Keratinocyte (primary cell): ENCODE data around the gene CACNA1F. TPM values are rescaled to one million over a fixed set of nuclear protein-coding genes. Genes with fewer than 3 reads are reported as not detected.

Experiments used
- DNase-seq: peaks from one replicate; pipeline ENCODE4 v3.0.0-alpha.2; 2011; ENCODE audit warnings: low read depth, missing footprints, low spot score
- FAIRE-seq: peaks from 2 replicates; lab custom pipeline; 2011; peaks lifted over from hg19 to GRCh38; lab: Jason Lieb, UNC
- H2AFZ ChIP-seq: 2 replicates; pipeline ENCODE4 v1.6.0; 2012; ENCODE audit warnings: low read length, control low read depth, inconsistent platforms; ENCODE audit not compliant: control insufficient read depth
- H3K27ac ChIP-seq: 2 replicates; pipeline ENCODE4 v1.5.1; 2011; ENCODE audit warnings: low read length; ENCODE audit not compliant: control insufficient read depth, insufficient read depth
- H3K27me3 ChIP-seq: 3 replicates; pipeline ENCODE4 v1.6.0; 2011; ENCODE audit warnings: low read length; ENCODE audit not compliant: control insufficient read depth, insufficient read depth; ENCODE audit errors: extremely low read depth
- H3K36me3 ChIP-seq, 2 experiments: 2 replicates in 1 of 2; 3 replicates in 1 of 2; pipeline ENCODE4 v1.5.1; 2011; ENCODE audit warnings: low read length in 2 of 2, mild to moderate bottlenecking in 1 of 2; ENCODE audit not compliant: control insufficient read depth in 2 of 2, insufficient read depth in 2 of 2; ENCODE audit errors: extremely low read depth in 1 of 2
- H3K4me1 ChIP-seq: 3 replicates; pipeline ENCODE4 v1.5.1; 2011; ENCODE audit warnings: low read length; ENCODE audit not compliant: control insufficient read depth, insufficient read depth; ENCODE audit errors: extremely low read depth
- H3K4me2 ChIP-seq: 3 replicates; pipeline ENCODE4 v1.6.0; 2011; ENCODE audit warnings: low read depth, low read length; ENCODE audit not compliant: control insufficient read depth, insufficient read depth; ENCODE audit errors: extremely low read depth
- H3K4me3 ChIP-seq, 3 experiments: fragments of 200-600 bp in 1 of 3; sonication (generic) in 1 of 3; 2 replicates in 2 of 3; 3 replicates in 1 of 3; pipeline ENCODE4 v1.5.1; 2011 to 2016; ENCODE audit warnings: low read length in 3 of 3, mild to moderate bottlenecking in 3 of 3, control low read depth in 2 of 3, inconsistent platforms in 1 of 3, low read depth in 1 of 3, mixed read lengths in 1 of 3, mixed run types in 1 of 3, moderate library complexity in 1 of 3; ENCODE audit not compliant: control insufficient read depth in 2 of 3, insufficient read depth in 2 of 3; ENCODE audit errors: extremely low read depth in 1 of 3
- H3K79me2 ChIP-seq: 2 replicates; pipeline ENCODE4 v1.6.0; 2012; ENCODE audit warnings: low read length; ENCODE audit not compliant: control insufficient read depth, insufficient read depth
- H3K9ac ChIP-seq: 3 replicates; pipeline ENCODE4 v1.6.0; 2011; ENCODE audit warnings: low read length; ENCODE audit not compliant: control insufficient read depth, insufficient read depth; ENCODE audit errors: extremely low read depth
- H3K9me1 ChIP-seq: 3 replicates; pipeline ENCODE4 v1.6.0; 2011; ENCODE audit warnings: low read length; ENCODE audit not compliant: control insufficient read depth, insufficient read depth; ENCODE audit errors: extremely low read depth
- H3K9me3 ChIP-seq: 2 replicates; pipeline ENCODE4 v1.5.1; 2012; ENCODE audit warnings: low read depth, low read length; ENCODE audit not compliant: control insufficient read depth
- H4K20me1 ChIP-seq: 3 replicates; pipeline ENCODE4 v1.6.0; 2011; ENCODE audit warnings: low read length; ENCODE audit not compliant: control insufficient read depth, insufficient read depth; ENCODE audit errors: extremely low read depth
- EZH2 ChIP-seq: IDR thresholded peaks from one replicate; pipeline ENCODE4 v1.6.1; 2012; ENCODE audit warnings: inconsistent platforms, mild to moderate bottlenecking, low read length, moderate library complexity
- dilution Hi-C: fragments of 300-500 bp; cut with MboI; formaldehyde crosslinking; loops from one replicate; pipeline ENCODE4 v1.7.0; 2020; ENCODE audit warnings: low sequenced_read_pairs; ENCODE audit not compliant: extremely low pct_ligation_motif_present
- polyA plus RNA-seq, 5 experiments: library from polyadenylated mRNA; depleted of rRNA in 3 of 5; stranded (reverse) in 3 of 5; stranded (forward) in 1 of 5; unstranded in 1 of 5; fragments of >200 nt; gene quantifications; 1 replicate in 1 of 5; 2 replicates in 3 of 5; 3 replicates in 1 of 5; pipeline versions ENCODE4 v1.2.1 to v1.2.3, GENCODE V29; 2011 to 2012; ENCODE audit warnings: missing spikeins in 2 of 5, low read depth in 1 of 5, low replicate concordance in 1 of 5
- TF ChIP-seq, protein P1 (sequence below), 3 experiments: IDR thresholded peaks in 1 of 3; conservative IDR thresholded peaks in 1 of 3; optimal IDR thresholded peaks in 1 of 3; 2 replicates in 2 of 3; 3 replicates in 1 of 3; pipeline versions ENCODE3 to v1.5.1; 2011; ENCODE audit warnings: low read length in 3 of 3, mild to moderate bottlenecking in 3 of 3, moderate library complexity in 2 of 3, control low read depth in 1 of 3, inconsistent platforms in 1 of 3; ENCODE audit not compliant: insufficient read depth in 2 of 3; ENCODE audit errors: extremely low read depth in 1 of 3

CACNA1F gene
- polyA plus RNA-seq, 1 donor (not counting 4 experiments of a cell fraction or from before 2014, with no cell fraction given) = not detected

DNA sequence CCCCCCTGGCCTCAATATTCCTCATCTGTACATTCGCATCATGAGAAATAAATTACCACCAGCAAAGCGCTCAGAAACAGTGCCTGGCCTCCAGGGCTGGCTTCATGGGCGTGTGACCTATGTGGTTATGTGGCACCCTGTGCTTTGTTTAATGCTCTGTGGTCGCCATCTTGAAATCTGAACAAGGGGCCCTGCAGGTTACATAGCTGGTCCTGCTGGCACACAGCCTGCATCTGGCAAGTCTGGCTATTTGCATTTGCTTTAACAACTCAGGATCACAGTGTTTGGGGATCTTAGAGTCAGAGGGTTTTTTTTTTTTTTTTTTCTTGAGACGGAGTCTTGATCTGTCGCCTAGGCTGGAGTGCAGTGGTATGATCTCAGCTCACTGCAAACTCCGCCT, 21.5 kb upstream of the CACNA1F start:
- no peak for TF ChIP-seq EZH2
- TF ChIP-seq, protein P1, sequence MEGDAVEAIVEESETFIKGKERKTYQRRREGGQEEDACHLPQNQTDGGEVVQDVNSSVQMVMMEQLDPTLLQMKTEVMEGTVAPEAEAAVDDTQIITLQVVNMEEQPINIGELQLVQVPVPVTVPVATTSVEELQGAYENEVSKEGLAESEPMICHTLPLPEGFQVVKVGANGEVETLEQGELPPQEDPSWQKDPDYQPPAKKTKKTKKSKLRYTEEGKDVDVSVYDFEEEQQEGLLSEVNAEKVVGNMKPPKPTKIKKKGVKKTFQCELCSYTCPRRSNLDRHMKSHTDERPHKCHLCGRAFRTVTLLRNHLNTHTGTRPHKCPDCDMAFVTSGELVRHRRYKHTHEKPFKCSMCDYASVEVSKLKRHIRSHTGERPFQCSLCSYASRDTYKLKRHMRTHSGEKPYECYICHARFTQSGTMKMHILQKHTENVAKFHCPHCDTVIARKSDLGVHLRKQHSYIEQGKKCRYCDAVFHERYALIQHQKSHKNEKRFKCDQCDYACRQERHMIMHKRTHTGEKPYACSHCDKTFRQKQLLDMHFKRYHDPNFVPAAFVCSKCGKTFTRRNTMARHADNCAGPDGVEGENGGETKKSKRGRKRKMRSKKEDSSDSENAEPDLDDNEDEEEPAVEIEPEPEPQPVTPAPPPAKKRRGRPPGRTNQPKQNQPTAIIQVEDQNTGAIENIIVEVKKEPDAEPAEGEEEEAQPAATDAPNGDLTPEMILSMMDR (optimal IDR thresholded peaks at IDR 0.05 in 1 of 3, IDR thresholded peaks at IDR 0.05 in 1 of 3, conservative IDR thresholded peaks at IDR 0.05 in 1 of 3; ENCODE audit: extremely low read depth in 1 of 3, insufficient read depth in 2 of 3, low read length in 3 of 3) = no peak
- Histone ChIP-seq H3K4me3 (no peak overlapping the region), H3K36me3 (no peaks in the 10 kb centered on the region), H2AFZ (no peak overlapping the region), H3K9me3 (no peaks in the 10 kb centered on the region), H4K20me1 (no peaks in the 10 kb centered on the region), H3K4me2 (no peak overlapping the region), H3K9me1 (no peaks in the 10 kb centered on the region), H3K9ac (no peak overlapping the region), H3K27ac (no peak overlapping the region), H3K79me2 (no peaks in the 10 kb centered on the region), H3K27me3 (no peaks in the 10 kb centered on the region), H3K4me1 (no peaks in the 10 kb centered on the region)
- DNase-seq (no peak), FAIRE-seq (no peak)
- dilution Hi-C loops = no loop called here

DNA sequence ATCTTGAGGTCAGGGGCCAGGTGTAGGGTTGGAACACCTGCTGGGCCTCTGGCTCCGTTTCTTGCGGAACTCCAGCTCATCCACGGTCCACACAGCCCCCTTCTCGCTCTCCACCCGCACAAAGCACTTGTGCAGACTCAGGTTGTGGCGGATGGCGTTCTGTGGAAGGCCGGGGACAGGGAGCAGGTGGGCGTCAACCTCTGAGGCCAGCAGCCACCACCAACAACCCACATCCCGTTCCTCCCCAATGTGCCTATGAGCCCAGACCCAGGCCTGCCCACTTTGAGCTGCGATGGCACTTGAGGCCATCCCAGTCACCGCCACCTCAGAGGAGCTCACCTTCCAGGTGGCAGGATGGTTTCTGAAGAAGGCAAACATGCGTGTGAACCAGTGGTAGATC, 18.2 kb upstream of the CACNA1F start:
- no peak overlapping the region for H3K9ac ChIP-seq
- H3K4me1 ChIP-seq = no peaks in the 10 kb centered on the region
- H3K79me2 ChIP-seq = no peaks in the 10 kb centered on the region
- H3K27me3 ChIP-seq = no peaks in the 10 kb centered on the region
- no peak overlapping the region for H2AFZ ChIP-seq
- FAIRE-seq (no peak), DNase-seq (no peak)
- dilution Hi-C loops = no loop called here
- no peak overlapping the region for H3K4me2 ChIP-seq
- H3K36me3 ChIP-seq = no peaks in the 10 kb centered on the region
- no peaks in the 10 kb centered on the region for H4K20me1 ChIP-seq
- no peak overlapping the region for H3K27ac ChIP-seq
- H3K4me3 ChIP-seq = no peak overlapping the region
- H3K9me3 ChIP-seq = peaks cover 2% of the 10 kb centered on the region
- no peaks in the 10 kb centered on the region for H3K9me1 ChIP-seq
- TF ChIP-seq EZH2 = no peak
- TF ChIP-seq, protein P1 (optimal IDR thresholded peaks at IDR 0.05 in 1 of 3, IDR thresholded peaks at IDR 0.05 in 1 of 3, conservative IDR thresholded peaks at IDR 0.05 in 1 of 3; ENCODE audit: extremely low read depth in 1 of 3, insufficient read depth in 2 of 3, low read length in 3 of 3) = no peak
